ENCODE data around the gene TNFAIP2. TPM values are rescaled to one million over a fixed set of nuclear protein-coding genes. Genes with fewer than 3 reads are reported as not detected.
A peak's percentile ranks its signal among the peaks of the same experiment; 100 is the strongest.

Gene TNFAIP2
- total and polyA plus RNA-seq, 2 experiments from 2014 or later = 9.6 to 51.8 TPM

DNA sequence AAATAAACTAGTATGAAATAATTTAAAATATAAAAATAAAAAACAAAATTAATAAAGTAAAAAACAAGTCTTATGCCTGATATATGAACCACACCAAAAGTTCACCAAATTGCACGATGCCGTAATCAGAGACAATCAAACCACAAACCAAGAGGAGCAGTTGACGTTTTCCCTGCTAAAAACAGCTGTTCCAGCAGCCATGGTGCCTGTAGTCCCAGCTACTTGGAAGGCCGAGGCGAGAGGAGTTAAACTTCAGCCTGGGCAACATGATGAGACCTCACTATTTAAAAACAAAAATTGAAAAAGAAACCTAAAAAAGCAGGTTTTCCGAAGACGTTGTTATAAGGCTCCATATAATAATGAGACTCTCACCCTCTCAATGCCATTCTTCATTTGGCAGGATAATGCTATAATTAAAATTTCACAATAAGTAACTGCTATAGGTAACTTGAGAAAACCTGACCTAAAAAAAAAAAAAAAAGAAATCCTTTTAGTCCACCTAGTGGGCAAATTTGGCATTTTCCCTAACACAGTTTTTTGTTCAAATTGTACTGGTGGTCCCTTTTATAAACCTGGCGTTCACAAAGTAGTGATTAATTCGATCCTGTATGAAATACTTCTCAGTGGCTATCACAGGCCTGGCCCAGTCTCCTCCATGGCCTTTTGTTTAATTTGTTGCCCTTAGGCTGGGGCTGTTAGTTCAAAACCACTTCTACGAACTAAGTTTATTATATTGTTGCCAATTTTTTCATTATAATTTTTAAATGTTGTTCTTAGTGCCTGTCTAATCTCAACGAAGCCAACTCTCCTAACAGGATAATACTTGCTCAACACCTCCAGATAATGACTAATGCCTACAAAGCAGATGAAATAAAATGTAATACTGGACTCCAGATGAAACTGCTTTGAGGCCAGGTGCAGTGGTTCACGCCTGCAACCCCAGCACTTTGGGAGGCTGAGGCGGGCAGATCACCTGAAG is 62.1 kb downstream of the TNFAIP2 start:
- H3K4me2 ChIP-seq (ENCODE audit: unreplicated experiment) = no peak overlapping the region
- 40 to 41% methylated on average over 13 of the region's 13 CpGs for WGBS, 2 experiments (ENCODE audit: low coverage in 1 of 2, low lambda C conversion rate in 2 of 2, missing lambda C conversion rate in 2 of 2)
- no peaks in the 10 kb centered on the region for H3K9me3 ChIP-seq (ENCODE audit: low read depth)
- peak; percentile 49 for DNase-seq
- H3K4me1 ChIP-seq (ENCODE audit: insufficient read depth) = no peaks in the 10 kb centered on the region
- no peaks in the 10 kb centered on the region for H3K27me3 ChIP-seq (replicated peaks; ENCODE audit: insufficient read depth)
- H3K79me2 ChIP-seq (ENCODE audit: insufficient read depth) = no peaks in the 10 kb centered on the region
- H3K27ac ChIP-seq = no peak overlapping the region
- H4K20me1 ChIP-seq (ENCODE audit: insufficient read depth) = no peaks in the 10 kb centered on the region
- TF ChIP-seq EZH2 (IDR thresholded peaks at IDR 0.05; ENCODE audit: insufficient read depth, poor library complexity, severe bottlenecking) (no peak), EZH2phosphoT487 (IDR thresholded peaks at IDR 0.05; ENCODE audit: insufficient read depth, low read depth) (no peak)
- no peak overlapping the region for H3K4me3 ChIP-seq
- H2AFZ ChIP-seq = no peak overlapping the region
- H3F3A ChIP-seq (ENCODE audit: insufficient read depth) = no peaks in the 10 kb centered on the region
- no peaks in the 10 kb centered on the region for H3K9me2 ChIP-seq (ENCODE audit: insufficient read depth)
- in situ Hi-C loops (cut with MboI) = no loop called here
- H3K36me3 ChIP-seq (ENCODE audit: low read depth) = no peaks in the 10 kb centered on the region
- no peak overlapping the region for H3K9ac ChIP-seq

DNA sequence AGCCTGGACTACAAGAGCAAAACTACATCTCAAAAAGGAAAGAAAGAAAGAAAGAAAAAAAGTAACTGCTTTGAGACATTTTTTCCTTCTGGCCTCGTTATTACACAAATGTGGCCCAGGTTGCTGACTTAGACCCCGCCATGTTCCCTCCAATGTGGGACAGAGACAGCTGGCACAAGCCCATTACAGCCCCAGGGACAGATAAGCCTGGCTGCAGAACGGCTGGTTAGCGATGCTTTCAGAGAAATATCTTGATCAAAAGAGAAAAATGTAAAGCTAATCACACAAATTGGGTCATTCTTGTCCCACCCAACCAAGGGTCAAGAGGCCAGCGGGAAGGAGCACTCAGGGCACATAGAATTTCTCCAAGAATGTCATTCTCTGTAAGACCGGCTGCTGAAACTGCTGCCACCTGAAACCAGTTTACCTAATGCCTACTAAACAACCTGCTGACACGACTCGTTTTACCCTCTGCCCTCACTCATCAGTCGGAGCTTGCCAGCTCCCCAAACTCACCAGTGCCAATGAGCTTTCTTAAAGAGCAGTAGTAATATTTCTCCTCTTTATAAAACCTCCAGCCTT is 63.1 kb downstream of the TNFAIP2 start:
- no peak for DNase-seq
- TF ChIP-seq EZH2phosphoT487 (IDR thresholded peaks at IDR 0.05; ENCODE audit: insufficient read depth, low read depth) = no peak
- TF ChIP-seq EZH2 (IDR thresholded peaks at IDR 0.05; ENCODE audit: insufficient read depth, poor library complexity, severe bottlenecking) = no peak
- in situ Hi-C loops (cut with MboI) = no loop called here
- no peaks in the 10 kb centered on the region for H3K27me3 ChIP-seq (replicated peaks; ENCODE audit: insufficient read depth)
- H3F3A ChIP-seq (ENCODE audit: insufficient read depth) = no peaks in the 10 kb centered on the region
- no peak overlapping the region for H3K4me3 ChIP-seq
- H3K27ac ChIP-seq = no peak overlapping the region
- H3K9ac ChIP-seq = no peak overlapping the region
- H2AFZ ChIP-seq = no peak overlapping the region
- H3K79me2 ChIP-seq (ENCODE audit: insufficient read depth) = no peaks in the 10 kb centered on the region
- 76% methylated on average over 9 of the region's 9 CpGs for WGBS, 2 experiments (ENCODE audit: low coverage in 1 of 2, low lambda C conversion rate in 2 of 2, missing lambda C conversion rate in 2 of 2)
- no peaks in the 10 kb centered on the region for H4K20me1 ChIP-seq (ENCODE audit: insufficient read depth)
- no peaks in the 10 kb centered on the region for H3K4me1 ChIP-seq (ENCODE audit: insufficient read depth)
- H3K4me2 ChIP-seq (ENCODE audit: unreplicated experiment) = no peak overlapping the region
- no peaks in the 10 kb centered on the region for H3K9me2 ChIP-seq (ENCODE audit: insufficient read depth)
- H3K36me3 ChIP-seq (ENCODE audit: low read depth) = no peaks in the 10 kb centered on the region
- no peaks in the 10 kb centered on the region for H3K9me3 ChIP-seq (ENCODE audit: low read depth)

Other genes with a start within 250 kb of the TNFAIP2 start
- not detected in 2 replicates for gene AMN, start 200.8 kb upstream of the TNFAIP2 start, total RNA-seq (2014; rRNA removed; shearing (Covaris generic))
- gene AMN, start 200.8 kb upstream of the TNFAIP2 start, polyA plus RNA-seq (2016; fragmentation: Nextera tagmentation; extraction: Ambion mirVana) = not detected in 2 replicates
- 94.5 and 106 TPM in 2 replicates for gene CDC42BPB, start 65.9 kb upstream of the TNFAIP2 start, total RNA-seq (2014; rRNA removed; shearing (Covaris generic))
- gene CDC42BPB, start 65.9 kb upstream of the TNFAIP2 start, polyA plus RNA-seq (2016; fragmentation: Nextera tagmentation; extraction: Ambion mirVana) = 10.3 and 13.0 TPM in 2 replicates
- not detected in 2 replicates for gene LBHD2, start 39.3 kb upstream of the TNFAIP2 start, total RNA-seq (2014; rRNA removed; shearing (Covaris generic))
- not detected in 2 replicates for gene LBHD2, start 39.3 kb upstream of the TNFAIP2 start, polyA plus RNA-seq (2016; fragmentation: Nextera tagmentation; extraction: Ambion mirVana)
- not detected in 2 replicates for gene EXOC3L4, start 28.7 kb upstream of the TNFAIP2 start, total RNA-seq (2014; rRNA removed; shearing (Covaris generic))
- gene EXOC3L4, start 28.7 kb upstream of the TNFAIP2 start, polyA plus RNA-seq (2016; fragmentation: Nextera tagmentation; extraction: Ambion mirVana) = not detected in 2 replicates
- 133 and 156 TPM in 2 replicates for gene EIF5, start 210.8 kb downstream of the TNFAIP2 start, total RNA-seq (2014; rRNA removed; shearing (Covaris generic))
- gene EIF5, start 210.8 kb downstream of the TNFAIP2 start, polyA plus RNA-seq (2016; fragmentation: Nextera tagmentation; extraction: Ambion mirVana) = 502 and 518 TPM in 2 replicates

Data from GM23248 (cell line).